Stimulated activated CD4-positive, alpha-beta T cell treated with anti-CD3 and anti-CD28 coated beads, Interleukin-1b, Interleukin-23, amount 100 ng/mL, for 1 hour (primary cell): Measurements from ENCODE around the gene LPP.
"Not testable (repeated sequence)": the region's sequence is repeated elsewhere in the genome, so short reads cannot be mapped to it uniquely, and the experiment has no call there.

ENCODE experiments used
- DNase-seq, 2 donors: peaks; one replicate each; pipeline ENCODE4 v3.0.0-alpha.2; 2020; ENCODE audit warnings: low read depth in 2 of 2

Gene LPP

GRCh38 chr3:188584958-188585689 is 431.2 kb downstream of the LPP start:
- DNase-seq: no peak

DNA sequence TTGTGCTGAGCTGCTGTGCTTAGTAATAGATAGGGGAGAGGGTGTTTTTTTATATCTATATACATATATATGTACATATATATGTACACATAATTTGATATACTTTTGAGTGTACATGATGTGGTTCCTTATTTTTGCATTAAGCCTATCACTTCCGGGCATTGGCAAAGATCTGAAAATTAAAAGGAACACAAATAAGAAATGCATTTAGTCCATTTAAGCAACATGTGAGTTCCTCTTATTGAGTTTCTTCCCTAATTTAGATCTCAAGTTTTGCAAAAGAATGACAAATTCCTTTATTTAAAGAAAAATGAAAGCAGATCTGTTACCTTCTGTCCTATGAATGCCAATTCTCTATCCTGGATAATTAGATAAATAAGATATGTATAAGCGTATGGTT is 435.1 kb downstream of the LPP start:
- no peak for DNase-seq

DNA sequence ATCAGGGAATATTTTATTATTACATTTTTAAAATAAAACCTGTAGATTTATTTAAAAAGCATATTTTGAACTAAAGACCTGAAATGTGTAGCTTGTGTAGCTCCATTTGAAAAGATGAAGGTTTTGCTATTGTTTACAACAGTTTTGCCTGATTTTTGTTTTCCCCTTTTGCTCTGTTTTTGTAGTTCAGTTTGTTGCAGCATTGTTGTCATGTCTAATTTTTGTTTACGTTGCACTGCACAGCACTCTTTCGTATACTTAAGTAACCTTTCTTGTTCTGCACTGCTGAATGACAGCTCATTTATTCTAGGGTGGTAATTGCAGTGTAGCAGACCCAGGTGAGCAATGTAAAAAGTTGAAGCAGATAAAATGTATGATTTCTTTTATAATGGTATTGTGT is 435.8 kb downstream of the LPP start:
- no peak for DNase-seq

DNA sequence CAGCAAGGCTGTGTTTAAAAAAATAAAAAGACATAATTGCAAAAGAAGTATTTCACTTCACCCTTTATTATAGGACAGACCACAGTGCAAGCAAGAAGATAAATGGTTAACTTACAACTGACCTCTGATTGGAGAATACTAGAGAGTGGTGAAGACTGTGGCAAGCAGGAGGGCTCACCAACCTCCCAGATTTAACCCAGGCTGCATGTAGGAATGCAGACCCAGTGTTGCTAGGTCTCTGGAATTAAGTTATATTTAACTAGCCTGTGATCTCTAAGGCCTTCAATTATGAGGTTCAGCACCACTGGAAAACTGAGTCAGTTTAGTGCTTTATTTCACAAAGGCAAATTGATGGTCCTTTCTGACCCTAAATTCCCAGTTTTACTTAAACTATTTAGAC is 436.6 kb downstream of the LPP start:
- DNase-seq: no peak

GRCh38 chr3:188594139-188594538 is 440.2 kb downstream of the LPP start:
- no peak for DNase-seq

- DNase-seq: no peak
These were observed 442.0 kb downstream of the LPP start for GRCh38 chr3:188595890-188596376.

GRCh38 chr3:188598894-188599293 is 444.9 kb downstream of the LPP start:
- DNase-seq: no peak

GRCh38 chr3:188602111-188602510 is 448.2 kb downstream of the LPP start:
- no peak for DNase-seq

DNA sequence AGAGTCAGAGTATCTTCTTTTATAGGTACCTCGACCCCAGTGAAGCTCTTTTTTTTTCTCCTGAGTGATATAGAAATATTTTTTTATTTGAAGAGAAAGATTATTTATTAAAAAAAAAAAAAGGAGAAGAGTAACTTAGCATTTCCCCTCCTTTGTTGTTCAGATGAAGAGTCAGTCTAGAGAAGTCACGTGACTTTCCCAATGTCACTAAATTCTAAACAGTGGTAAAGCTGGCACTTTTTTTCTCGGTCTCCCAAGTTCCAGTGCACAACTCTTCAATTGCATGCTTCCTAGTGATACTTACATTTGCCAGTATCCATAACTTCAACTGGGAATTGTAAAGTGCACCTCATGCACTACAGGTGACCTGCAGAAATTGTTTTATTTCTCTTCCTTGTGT is 448.7 kb downstream of the LPP start:
- DNase-seq: no peak

GRCh38 chr3:188604651-188605050 is 450.7 kb downstream of the LPP start:
- DNase-seq: no peak

- no peak for DNase-seq
These were observed 451.3 kb downstream of the LPP start for GRCh38 chr3:188605231-188605630.

DNA sequence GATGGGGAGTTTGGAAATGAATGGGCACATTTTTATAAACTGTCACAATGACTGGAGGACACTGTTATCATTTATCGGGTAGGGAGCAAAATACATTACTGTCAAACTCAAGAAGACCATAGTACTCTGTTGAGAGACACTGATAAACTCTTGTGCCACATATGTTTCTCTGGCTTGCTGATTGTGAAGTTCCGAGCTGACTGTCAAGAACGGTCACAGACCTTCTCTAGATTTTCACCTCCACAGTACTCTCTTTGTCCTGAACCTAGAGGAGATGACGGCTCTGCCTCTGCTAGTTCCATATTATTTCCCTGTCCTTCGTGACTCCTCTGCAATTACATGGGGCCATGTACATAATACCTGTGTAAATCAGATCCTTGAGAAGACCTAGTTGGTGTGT is 451.9 kb downstream of the LPP start:
- no peak for DNase-seq

DNA sequence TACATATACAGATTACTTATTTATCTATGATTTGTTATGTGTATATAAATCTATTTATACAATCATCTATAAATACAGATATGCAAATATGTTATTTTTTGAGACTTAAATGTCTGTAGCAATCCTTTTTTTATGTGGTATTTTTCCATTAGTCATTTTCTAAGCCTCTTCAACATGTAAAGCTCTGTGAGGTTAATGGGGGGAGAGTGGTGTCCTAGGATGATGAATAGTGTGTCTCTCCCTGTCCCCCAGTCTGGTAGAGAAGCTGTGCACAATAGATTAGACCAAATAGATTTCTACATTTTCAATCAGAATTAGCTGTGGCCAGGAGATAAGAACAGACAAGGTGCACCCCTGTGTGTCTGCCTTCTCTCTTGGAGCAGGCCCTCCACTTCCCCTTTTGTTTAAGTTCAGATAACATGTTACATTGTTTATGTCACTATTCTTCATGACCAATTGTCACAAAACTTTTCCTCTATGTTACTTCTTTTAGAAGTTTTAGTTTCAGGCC is 453.9 kb downstream of the LPP start:
- DNase-seq: no peak

DNA sequence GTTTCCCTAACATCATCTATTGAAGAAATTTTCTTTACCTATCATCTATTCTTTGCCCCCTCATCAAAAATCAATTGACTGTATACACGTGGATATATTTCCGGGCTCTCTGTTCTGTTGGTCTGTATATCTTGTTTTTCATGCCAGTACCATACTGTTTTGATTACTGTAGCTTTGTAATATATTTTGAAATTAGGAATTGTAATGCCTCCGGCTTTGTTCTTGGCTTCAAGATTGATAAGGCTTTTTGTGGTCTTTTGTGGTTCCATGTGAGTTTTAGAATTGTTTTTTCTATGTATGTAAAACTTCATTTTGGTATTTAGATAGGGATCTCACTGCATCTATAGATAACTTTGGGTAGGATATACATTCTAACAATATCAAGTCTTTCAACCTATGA is 454.4 kb downstream of the LPP start:
- no peak for DNase-seq

DNA sequence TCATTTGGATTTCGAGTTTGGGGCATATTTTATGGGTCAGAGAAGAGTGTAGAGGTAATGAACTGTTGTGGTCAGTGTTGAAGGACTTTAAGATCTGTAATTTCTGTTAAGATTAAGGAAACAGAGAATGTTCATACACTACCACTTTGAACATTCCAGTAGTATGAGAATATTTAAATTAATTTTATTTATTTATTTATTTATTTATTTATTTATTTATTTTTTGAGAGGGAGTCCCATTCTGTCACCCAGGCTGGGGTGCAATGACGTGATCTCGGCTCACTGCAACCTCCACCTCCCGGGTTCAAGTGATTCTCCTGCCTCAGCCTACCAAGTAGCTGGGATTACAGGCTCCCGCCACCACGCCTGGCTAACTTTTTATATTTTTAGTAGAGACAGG is 459.8 kb downstream of the LPP start:
- DNase-seq: not testable (repeated sequence)

GRCh38 chr3:188617270-188617669 is 463.3 kb downstream of the LPP start:
- DNase-seq: no peak

DNA sequence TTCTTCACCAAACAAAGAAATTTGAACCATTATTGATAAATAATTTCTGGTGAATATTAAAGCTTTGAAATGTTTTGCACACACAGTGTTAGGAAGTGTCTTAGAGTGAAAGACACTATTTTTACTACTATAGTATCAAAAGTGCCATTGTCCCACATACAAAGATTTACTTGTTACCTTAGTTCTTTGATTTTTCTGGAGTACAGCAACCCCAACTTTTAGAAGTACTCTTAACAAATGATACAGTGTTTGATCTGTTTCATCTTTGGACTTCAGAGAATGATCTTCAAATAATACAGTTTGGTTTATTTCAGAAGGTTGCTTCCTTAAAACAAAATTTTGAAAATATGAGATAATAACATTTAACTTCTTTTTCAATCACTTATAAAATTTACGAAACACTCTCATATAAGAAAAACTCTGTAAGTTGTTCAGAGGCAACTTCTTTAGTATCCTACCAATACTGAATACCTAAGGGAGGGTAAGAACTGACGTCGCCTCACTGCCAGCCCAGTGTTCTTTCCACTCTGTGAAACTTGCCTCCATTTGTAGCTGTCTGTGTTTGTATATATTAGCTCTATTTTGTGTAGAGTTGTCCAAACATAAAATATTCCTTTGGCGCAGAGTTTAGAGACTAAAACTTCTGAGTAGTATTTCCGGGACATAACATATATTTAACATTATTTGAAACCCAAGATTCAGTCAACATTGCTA is 464.2 kb downstream of the LPP start:
- DNase-seq: no peak

DNA sequence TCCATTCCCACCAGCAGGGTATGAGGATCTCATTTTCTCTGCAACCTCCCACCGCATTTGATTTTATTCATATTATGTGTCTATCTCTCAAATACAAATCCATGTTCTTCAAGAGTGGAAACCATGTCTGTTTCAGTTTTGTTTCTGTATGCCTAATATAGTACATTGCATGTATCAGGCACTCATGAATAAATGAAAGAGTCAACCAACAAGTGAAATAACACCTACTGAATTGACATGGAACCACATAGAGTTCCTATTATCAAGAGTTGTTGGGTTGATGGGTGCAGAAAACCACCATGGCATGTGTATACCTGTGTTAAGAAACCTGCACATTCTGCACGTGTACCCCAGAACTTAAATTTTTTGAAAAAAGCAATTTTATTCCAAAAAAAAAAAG is 466.8 kb downstream of the LPP start:
- DNase-seq: no peak

GRCh38 chr3:188624384-188624783 is 470.4 kb downstream of the LPP start:
- no peak for DNase-seq

- no peak for DNase-seq
These were observed 470.9 kb downstream of the LPP start for GRCh38 chr3:188624828-188625227.

- DNase-seq: no peak
These were observed 473.7 kb downstream of the LPP start for GRCh38 chr3:188627652-188628051.

DNA sequence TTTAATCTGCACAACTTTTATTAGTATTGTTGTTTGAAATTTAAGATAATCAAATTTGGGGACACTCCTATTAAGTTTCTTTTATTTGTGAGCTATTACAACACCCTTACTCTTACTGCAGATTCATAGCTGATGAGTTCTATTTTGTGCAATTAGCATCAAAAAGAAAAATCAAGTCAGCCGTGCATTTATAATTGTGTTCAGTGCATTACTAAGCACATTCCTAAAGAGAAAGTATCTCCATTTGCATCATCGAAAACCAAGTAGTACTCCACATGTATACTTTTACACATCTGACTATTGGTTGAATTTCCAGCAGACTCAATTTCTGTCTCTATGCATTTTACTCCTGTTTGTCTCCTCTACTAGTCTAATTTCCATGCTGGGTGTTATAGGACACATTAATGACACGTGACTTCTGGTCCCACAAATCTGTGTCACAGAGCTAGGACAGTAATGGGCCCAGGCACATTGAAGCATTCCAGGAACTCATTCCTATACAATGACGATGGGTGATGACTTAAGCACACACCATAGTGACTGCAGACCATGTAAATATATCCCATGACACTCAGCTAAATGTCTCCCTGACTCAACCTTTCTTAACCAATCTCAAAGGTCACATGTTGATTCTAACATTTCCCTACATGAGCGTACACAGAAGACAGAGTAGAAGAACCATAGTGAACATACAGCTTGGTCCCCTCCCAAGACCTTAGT is 477.5 kb downstream of the LPP start:
- no peak for DNase-seq

GRCh38 chr3:188633206-188633605 is 479.2 kb downstream of the LPP start:
- DNase-seq: no peak
